Measurements from ENCODE around the gene MLYCD.

The MLYCD gene

GRCh38 chr16:83935005-83935857, 36.3 kb downstream of the MLYCD start:
- H3K4me3 ChIP-seq (ENCODE audit: severe bottlenecking): no peak overlapping the region
- no peak for ATAC-seq (ENCODE audit: low read depth)
- no peaks in the 10 kb centered on the region for H3K4me1 ChIP-seq (ENCODE audit: insufficient read depth, poor library complexity, severe bottlenecking)
- H3K9me3 ChIP-seq (ENCODE audit: severe bottlenecking): no peaks in the 10 kb centered on the region
- TF ChIP-seq CTCF (IDR thresholded peaks at IDR 0.05; ENCODE audit: poor library complexity, severe bottlenecking): no peak
- H3K36me3 ChIP-seq (ENCODE audit: low read depth): no peaks in the 10 kb centered on the region
- no peak for DNase-seq (ENCODE audit: low spot score)
- H3K27me3 ChIP-seq (ENCODE audit: insufficient read depth, poor library complexity, severe bottlenecking): no peaks in the 10 kb centered on the region
- H3K27ac ChIP-seq (ENCODE audit: poor library complexity, severe bottlenecking): no peak overlapping the region

GRCh38 chr16:83935858-83936255, 36.9 kb downstream of the MLYCD start:
- no peak for TF ChIP-seq CTCF (IDR thresholded peaks at IDR 0.05; ENCODE audit: poor library complexity, severe bottlenecking)

GRCh38 chr16:83936581-83937165, 37.8 kb downstream of the MLYCD start:
- Histone ChIP-seq H3K27me3 (ENCODE audit: insufficient read depth, poor library complexity, severe bottlenecking) (no peaks in the 10 kb centered on the region), H3K27ac (ENCODE audit: poor library complexity, severe bottlenecking) (no peak overlapping the region), H3K9me3 (ENCODE audit: severe bottlenecking) (no peaks in the 10 kb centered on the region), H3K4me3 (ENCODE audit: severe bottlenecking) (no peak overlapping the region), H3K4me1 (ENCODE audit: insufficient read depth, poor library complexity, severe bottlenecking) (no peaks in the 10 kb centered on the region), H3K36me3 (ENCODE audit: low read depth) (no peaks in the 10 kb centered on the region)
- TF ChIP-seq CTCF (IDR thresholded peaks at IDR 0.05; ENCODE audit: poor library complexity, severe bottlenecking): no peak
- ATAC-seq (ENCODE audit: low read depth) (no peak), DNase-seq (ENCODE audit: low spot score) (no peak)

More at GRCh38 chr16:83935858-83936255, 36.9 kb downstream of the MLYCD start:
- no peak overlapping the region for H3K4me3 ChIP-seq (ENCODE audit: severe bottlenecking)
- DNase-seq (ENCODE audit: low spot score): no peak
- no peaks in the 10 kb centered on the region for H3K4me1 ChIP-seq (ENCODE audit: insufficient read depth, poor library complexity, severe bottlenecking)
- no peaks in the 10 kb centered on the region for H3K36me3 ChIP-seq (ENCODE audit: low read depth)
- no peak; the same call in 2 of the 3 replicates for ATAC-seq (ENCODE audit: low read depth)
- no peaks in the 10 kb centered on the region for H3K9me3 ChIP-seq (ENCODE audit: severe bottlenecking)
- no peaks in the 10 kb centered on the region for H3K27me3 ChIP-seq (ENCODE audit: insufficient read depth, poor library complexity, severe bottlenecking)
- no peak overlapping the region for H3K27ac ChIP-seq (ENCODE audit: poor library complexity, severe bottlenecking)

- Histone ChIP-seq H3K27ac (ENCODE audit: poor library complexity, severe bottlenecking) (no peak overlapping the region), H3K36me3 (ENCODE audit: low read depth) (no peaks in the 10 kb centered on the region), H3K4me3 (ENCODE audit: severe bottlenecking) (no peak overlapping the region), H3K27me3 (ENCODE audit: insufficient read depth, poor library complexity, severe bottlenecking) (no peaks in the 10 kb centered on the region), H3K9me3 (ENCODE audit: severe bottlenecking) (no peaks in the 10 kb centered on the region), H3K4me1 (ENCODE audit: insufficient read depth, poor library complexity, severe bottlenecking) (no peaks in the 10 kb centered on the region)
- TF ChIP-seq CTCF (IDR thresholded peaks at IDR 0.05; ENCODE audit: poor library complexity, severe bottlenecking): no peak
- ATAC-seq (ENCODE audit: low read depth) (no peak), DNase-seq (ENCODE audit: low spot score) (no peak)
Measured at GRCh38 chr16:83937267-83937666, 38.4 kb downstream of the MLYCD start.

Measured in RWPE2 (cell line).